Measurements from ENCODE around the gene KCP.

KCP gene

GRCh38 chr7:128938544-128939074, 28.1 kb upstream of the KCP start:
- no peak for DNase-seq

GRCh38 chr7:128937647-128938543, 27.4 kb upstream of the KCP start, which contains the start of gene IRF5:
Gene IRF5, plus strand, starts transcription at chr7:128937927. Its CDS starts 4,155 bp downstream, at chr7:128942082.
- DNase-seq, result no peak

- DNase-seq, result no peak
These were observed 26.8 kb upstream of the KCP start for GRCh38 chr7:128937271-128937646.

GRCh38 chr7:128936798-128937197, 26.3 kb upstream of the KCP start:
- no peak for DNase-seq

- no peak for DNase-seq
These were observed 24.8 kb upstream of the KCP start for GRCh38 chr7:128935342-128935730.

- no peak for DNase-seq
These were observed 24.1 kb upstream of the KCP start for GRCh38 chr7:128934361-128935341.

GRCh38 chr7:128933180-128933891, 22.8 kb upstream of the KCP start:
- DNase-seq, result no peak

GRCh38 chr7:128932862-128933179, 22.3 kb upstream of the KCP start:
- DNase-seq, result no peak

GRCh38 chr7:128931965-128932861, 21.7 kb upstream of the KCP start:
- DNase-seq, result no peak

GRCh38 chr7:128931190-128931798, 20.8 kb upstream of the KCP start:
- DNase-seq, result no peak

- no peak for DNase-seq
These were observed 18.6 kb upstream of the KCP start for GRCh38 chr7:128928882-128929788.

- DNase-seq, result no peak
These were observed 17.8 kb upstream of the KCP start for GRCh38 chr7:128928159-128928813.

- DNase-seq, result no peak
These were observed 14.4 kb upstream of the KCP start for GRCh38 chr7:128924707-128925588.

- DNase-seq, result no peak
These were observed 12.9 kb upstream of the KCP start for GRCh38 chr7:128923411-128923800.

- DNase-seq, result no peak
These were observed 12.2 kb upstream of the KCP start for GRCh38 chr7:128922496-128923410.

GRCh38 chr7:128921866-128922440, 11.4 kb upstream of the KCP start:
- no peak for DNase-seq

Data from SIG-M5 (cell line).